Measurements from ENCODE around the gene ZNF432. TPM values are rescaled to one million over a fixed set of nuclear protein-coding genes. Genes with fewer than 3 reads are reported as not detected.
"Not testable (repeated sequence)": the region's sequence is repeated elsewhere in the genome, so short reads cannot be mapped to it uniquely, and the experiment has no call there.

ZNF432 gene
- total RNA-seq, 1 donor = 7.9 TPM

- DNase-seq (ENCODE audit: low read depth) = peak; percentile 85
- H3K4me3 ChIP-seq (ENCODE audit: low read depth, low read length) = peak within 1 kb of the TSS; percentile 94
- no peak for TF ChIP-seq CTCF (IDR thresholded peaks at IDR 0.05; ENCODE audit: insufficient read depth, low read length)
Observed at GRCh38 chr19:52028027-52028779, 20.4 kb downstream of the ZNF432 start, which contains the start of gene ZNF614. Gene ZNF614 (minus strand): TSS chr19:52028379. CDS start chr19:52025745, 2,634 bp downstream.

- not testable (repeated sequence) for H3K4me3 ChIP-seq (ENCODE audit: low read depth, low read length); DNase-seq (ENCODE audit: low read depth)
Observed at GRCh38 chr19:52026255-52026990, 22.2 kb downstream of the ZNF432 start.

GRCh38 chr19:52024478-52024877, 24.2 kb downstream of the ZNF432 start:
- H3K4me3 ChIP-seq (ENCODE audit: low read depth, low read length); DNase-seq (ENCODE audit: low read depth): not testable (repeated sequence)

- DNase-seq (ENCODE audit: low read depth) = no peak
- no peak overlapping the region for H3K4me3 ChIP-seq (ENCODE audit: low read depth, low read length)
- TF ChIP-seq CTCF (IDR thresholded peaks at IDR 0.05; ENCODE audit: insufficient read depth, low read length) = no peak
Observed at GRCh38 chr19:52022193-52022592, 26.4 kb downstream of the ZNF432 start.

GRCh38 chr19:52020506-52020905, 28.1 kb downstream of the ZNF432 start:
- no peak overlapping the region for H3K4me3 ChIP-seq (ENCODE audit: low read depth, low read length)
- no peak for TF ChIP-seq CTCF (IDR thresholded peaks at IDR 0.05; ENCODE audit: insufficient read depth, low read length)
- DNase-seq (ENCODE audit: low read depth) = no peak

GRCh38 chr19:52010674-52011073, 38.0 kb downstream of the ZNF432 start:
- H3K4me3 ChIP-seq (ENCODE audit: low read depth, low read length) = no peak overlapping the region
- no peak for TF ChIP-seq CTCF (IDR thresholded peaks at IDR 0.05; ENCODE audit: insufficient read depth, low read length)
- no peak for DNase-seq (ENCODE audit: low read depth)

- peak; percentile 85 for DNase-seq (ENCODE audit: low read depth)
- TF ChIP-seq CTCF (IDR thresholded peaks at IDR 0.05; ENCODE audit: insufficient read depth, low read length) = no peak
- peak within 1 kb of the TSS; percentile 98 for H3K4me3 ChIP-seq (ENCODE audit: low read depth, low read length)
Observed at GRCh38 chr19:52007806-52008557, 40.7 kb downstream of the ZNF432 start, which contains the start of gene ZNF615. Gene ZNF615 (minus strand): TSS chr19:52008211. CDS start chr19:52003711, 4,500 bp downstream.

All from fibroblast of the aortic adventitia (primary cell).